Endodermal cell (in vitro differentiated cells): Measurements from ENCODE around the gene PIK3IP1. TPM values are rescaled to one million over a fixed set of nuclear protein-coding genes. Genes with fewer than 3 reads are reported as not detected.
"Not testable (repeated sequence)": the region's sequence is repeated elsewhere in the genome, so short reads cannot be mapped to it uniquely, and the experiment has no call there.

ENCODE experiments used
- DNase-seq: peaks from one replicate; pipeline ENCODE4 v3.0.0-alpha.2; 2017
- H3K27ac ChIP-seq: 2 replicates; pipeline ENCODE4 v1.5.1; 2013; ENCODE audit warnings: mild to moderate bottlenecking, low read depth, low read length, moderate library complexity
- H3K27me3 ChIP-seq: 2 replicates; pipeline ENCODE4 v1.6.1; 2013; ENCODE audit warnings: mild to moderate bottlenecking, low read length, moderate library complexity; ENCODE audit not compliant: insufficient read depth, control insufficient read depth, poor library complexity, severe bottlenecking
- H3K36me3 ChIP-seq: 2 replicates; pipeline ENCODE4 v1.7.0; 2013; ENCODE audit warnings: mild to moderate bottlenecking, low read length, moderate library complexity; ENCODE audit not compliant: control insufficient read depth, insufficient read depth
- H3K4me1 ChIP-seq: one replicate; pipeline ENCODE4 v1.7.0; 2013; ENCODE audit warnings: low read length; ENCODE audit not compliant: control insufficient read depth, insufficient read depth
- H3K4me3 ChIP-seq: 2 replicates; pipeline ENCODE4 v1.5.1; 2013; ENCODE audit warnings: mild to moderate bottlenecking, low read length, moderate library complexity
- H3K9ac ChIP-seq: 2 replicates; pipeline ENCODE4 v1.6.1; 2013; ENCODE audit warnings: mild to moderate bottlenecking, low read length, moderate library complexity; ENCODE audit not compliant: poor library complexity, severe bottlenecking; ENCODE audit errors: extremely low read depth
- H3K9me3 ChIP-seq: 2 replicates; pipeline ENCODE4 v1.6.1; 2013; ENCODE audit warnings: mild to moderate bottlenecking, low read length, moderate library complexity; ENCODE audit not compliant: control insufficient read depth
- H3K27ac Mint-ChIP-seq: 2 replicates; pipeline ENCODE4 v1.8.0; 2020; ENCODE audit warnings: mixed read lengths
- H3K27me3 Mint-ChIP-seq: 2 replicates; pipeline ENCODE4 v1.8.0; 2021; ENCODE audit warnings: mild to moderate bottlenecking, mixed read lengths; ENCODE audit not compliant: insufficient read depth
- H3K36me3 Mint-ChIP-seq: 2 replicates; pipeline ENCODE4 v1.8.0; 2020; ENCODE audit warnings: low read depth, mixed read lengths
- H3K4me1 Mint-ChIP-seq: 2 replicates; pipeline ENCODE4 v1.8.0; 2020; ENCODE audit warnings: mixed read lengths
- H3K4me3 Mint-ChIP-seq: 2 replicates; pipeline ENCODE4 v1.8.0; 2020; ENCODE audit warnings: mild to moderate bottlenecking, moderate library complexity, mixed read lengths
- H3K9me3 Mint-ChIP-seq: 2 replicates; pipeline ENCODE4 v1.8.0; 2020; ENCODE audit warnings: mild to moderate bottlenecking, mixed read lengths
- WGBS, 2 experiments: methylation state at CpG; one replicate each; pipeline versions ENCODE4 v1.1.5 to v1.1.7; 2013; ENCODE audit warnings: missing lambda C conversion rate in 2 of 2, mixed read lengths in 1 of 2; ENCODE audit not compliant: insufficient coverage in 1 of 2, insufficient read length in 1 of 2; 5-methylcytosine and 5-hydroxymethylcytosine counted together
- total RNA-seq, 2 donors: library from RNA; stranded (reverse); fragmentation: NEBNext Ultra II Directional in 1 of 2; extraction: Animal tissue kit (Norgen Biotek cat#: 25700) in 1 of 2; gene quantifications; 2 replicates in 1 of 2; 3 replicates in 1 of 2; pipeline ENCODE4 v1.2.1, GENCODE V29; 2021
- TF ChIP-seq, protein P1 (sequence below): fragments of 200-600 bp; sonication (generic); conservative IDR thresholded peaks from 2 replicates; pipeline ENCODE4 v1.5.0; 2021; ENCODE audit warnings: antibody characterized with exemption, mild to moderate bottlenecking

PIK3IP1 gene
- total RNA-seq, 2 donors from 2014 or later: 2.0 to 3.5 TPM

DNA sequence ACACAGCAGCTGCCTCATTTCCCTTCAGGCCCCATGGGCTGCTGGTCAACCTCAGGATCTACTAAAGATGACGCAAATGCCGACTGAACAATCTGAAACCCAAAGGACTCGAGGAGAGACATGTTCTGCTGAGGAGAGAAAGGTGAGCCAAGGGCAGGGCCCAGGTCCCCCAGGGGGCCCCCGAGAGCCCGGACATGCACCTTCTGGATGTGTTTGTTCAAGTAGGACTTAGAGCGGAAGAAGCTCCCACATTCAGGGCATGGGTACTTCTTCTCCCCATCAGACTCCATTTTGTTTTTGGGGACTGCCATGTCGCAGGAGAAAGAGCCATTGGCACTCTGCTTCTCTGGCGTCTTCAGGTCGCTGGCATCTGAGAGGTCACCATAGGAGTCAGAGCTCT, 34.6 kb upstream of the PIK3IP1 start:
- Histone ChIP-seq H3K9ac (no peak overlapping the region), H3K9me3 (no peaks in the 10 kb centered on the region), H3K36me3 (peaks cover 83% of the 10 kb centered on the region), H3K4me3 (no peak overlapping the region), H3K27me3 (no peaks in the 10 kb centered on the region), H3K27ac (no peak overlapping the region), H3K4me1 (peaks cover 4% of the 10 kb centered on the region)
- Mint-ChIP-seq H3K27ac (no peak overlapping the region), H3K4me1 (peaks cover 9% of the 10 kb centered on the region), H3K4me3 (no peak overlapping the region), H3K9me3 (no peaks in the 10 kb centered on the region), H3K36me3 (peaks cover 67% of the 10 kb centered on the region), H3K27me3 (no peaks in the 10 kb centered on the region)
- DNase-seq: no peak
- TF ChIP-seq, protein P1, sequence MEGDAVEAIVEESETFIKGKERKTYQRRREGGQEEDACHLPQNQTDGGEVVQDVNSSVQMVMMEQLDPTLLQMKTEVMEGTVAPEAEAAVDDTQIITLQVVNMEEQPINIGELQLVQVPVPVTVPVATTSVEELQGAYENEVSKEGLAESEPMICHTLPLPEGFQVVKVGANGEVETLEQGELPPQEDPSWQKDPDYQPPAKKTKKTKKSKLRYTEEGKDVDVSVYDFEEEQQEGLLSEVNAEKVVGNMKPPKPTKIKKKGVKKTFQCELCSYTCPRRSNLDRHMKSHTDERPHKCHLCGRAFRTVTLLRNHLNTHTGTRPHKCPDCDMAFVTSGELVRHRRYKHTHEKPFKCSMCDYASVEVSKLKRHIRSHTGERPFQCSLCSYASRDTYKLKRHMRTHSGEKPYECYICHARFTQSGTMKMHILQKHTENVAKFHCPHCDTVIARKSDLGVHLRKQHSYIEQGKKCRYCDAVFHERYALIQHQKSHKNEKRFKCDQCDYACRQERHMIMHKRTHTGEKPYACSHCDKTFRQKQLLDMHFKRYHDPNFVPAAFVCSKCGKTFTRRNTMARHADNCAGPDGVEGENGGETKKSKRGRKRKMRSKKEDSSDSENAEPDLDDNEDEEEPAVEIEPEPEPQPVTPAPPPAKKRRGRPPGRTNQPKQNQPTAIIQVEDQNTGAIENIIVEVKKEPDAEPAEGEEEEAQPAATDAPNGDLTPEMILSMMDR: no peak
- WGBS, 2 experiments: 91 to 94% methylated on average over 7 to 9 of the region's 9 CpGs

DNA sequence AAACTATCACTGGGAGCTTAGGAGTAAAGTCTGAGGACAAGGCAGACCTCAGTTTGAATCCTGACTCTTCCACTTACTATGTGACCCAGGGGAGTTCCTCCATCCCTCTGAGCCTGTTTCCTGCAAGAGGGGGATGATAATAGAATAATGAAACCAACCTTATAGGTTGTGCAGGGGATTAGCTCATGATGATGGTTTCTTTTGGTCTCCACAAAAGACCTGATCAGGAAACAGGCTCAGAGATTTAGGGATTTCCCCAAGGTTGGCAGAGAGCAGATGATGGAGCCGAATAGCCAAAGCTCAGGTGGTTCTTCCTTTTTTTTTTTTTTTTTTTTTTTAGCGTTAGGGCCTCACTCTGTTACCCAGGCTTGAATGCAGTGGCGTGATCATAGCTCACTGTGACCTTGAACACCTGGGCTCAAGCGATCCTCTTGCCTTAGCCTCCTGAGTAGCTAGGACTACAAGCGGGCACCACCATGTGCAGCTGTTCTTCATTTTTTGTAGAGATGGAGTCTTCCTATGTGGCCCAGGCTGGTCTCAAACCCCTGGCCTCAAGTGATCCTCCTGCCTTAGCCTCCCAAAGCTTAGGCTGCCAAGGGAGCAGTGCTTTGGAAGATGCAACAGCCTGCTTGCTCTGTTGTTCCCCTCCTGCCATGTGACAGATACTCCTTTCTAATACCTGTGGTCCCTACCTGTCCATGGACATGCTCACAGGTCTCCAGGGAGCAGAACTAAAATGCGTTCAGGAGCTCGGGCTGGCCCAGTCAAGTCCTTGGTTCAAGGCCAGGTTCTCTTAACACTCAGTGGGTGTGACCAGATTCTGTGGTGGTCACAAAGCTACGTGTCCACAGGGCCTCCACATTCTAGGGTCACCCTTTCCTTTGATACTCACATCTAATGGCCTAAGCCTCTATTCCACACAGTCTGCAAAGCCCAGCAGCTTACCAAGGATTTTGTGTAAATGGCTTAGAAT, 31.6 kb upstream of the PIK3IP1 start:
- Histone ChIP-seq H3K27ac (no peak overlapping the region), H3K36me3 (peaks cover 55% of the 10 kb centered on the region), H3K4me3 (no peak overlapping the region), H3K4me1 (peaks cover 4% of the 10 kb centered on the region), H3K27me3 (no peaks in the 10 kb centered on the region), H3K9ac (no peak overlapping the region), H3K9me3 (no peaks in the 10 kb centered on the region)
- Mint-ChIP-seq H3K36me3 (peaks cover 40% of the 10 kb centered on the region), H3K27ac (no peak overlapping the region), H3K4me3 (no peak overlapping the region), H3K27me3 (no peaks in the 10 kb centered on the region), H3K9me3 (no peaks in the 10 kb centered on the region), H3K4me1 (peaks cover 9% of the 10 kb centered on the region)
- 96 to 98% methylated on average over 7 to 8 of the region's 8 CpGs for WGBS, 2 experiments
- TF ChIP-seq, protein P1: no peak
- no peak for DNase-seq

DNA sequence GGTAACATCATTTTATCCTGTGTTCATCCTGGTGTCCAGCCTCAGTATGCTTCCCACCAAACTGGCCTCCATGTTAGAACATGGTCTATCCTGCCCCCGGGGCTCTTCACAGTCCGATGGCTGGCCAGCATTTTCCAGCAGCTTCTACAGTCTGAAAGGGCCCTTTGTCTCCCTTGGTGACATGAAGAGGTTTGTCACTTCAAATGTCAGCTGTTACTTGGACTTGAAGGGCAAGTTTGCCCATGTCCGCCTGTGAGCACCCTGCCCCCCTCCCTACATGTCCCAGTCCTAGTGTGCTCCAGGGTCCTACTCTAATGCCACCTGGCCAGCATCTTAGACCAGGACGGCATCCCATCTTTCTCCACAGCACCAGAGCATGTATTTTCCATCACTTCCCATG, 29.1 kb upstream of the PIK3IP1 start:
- WGBS, 2 experiments: 98 to 100% methylated on average over 1 to 4 of the region's 4 CpGs
- TF ChIP-seq, protein P1: no peak
- Histone ChIP-seq H3K4me1 (peaks cover 4% of the 10 kb centered on the region), H3K4me3 (no peak overlapping the region), H3K27me3 (no peaks in the 10 kb centered on the region), H3K27ac (no peak overlapping the region), H3K9ac (no peak overlapping the region), H3K36me3 (peaks cover 31% of the 10 kb centered on the region), H3K9me3 (peaks cover under 1% of the 10 kb centered on the region)
- H3K9me3 Mint-ChIP-seq: peaks cover under 1% of the 10 kb centered on the region
- no peak for DNase-seq
- peaks cover 21% of the 10 kb centered on the region for H3K36me3 Mint-ChIP-seq
- no peak overlapping the region for H3K4me3 Mint-ChIP-seq
- H3K27me3 Mint-ChIP-seq: no peaks in the 10 kb centered on the region
- H3K4me1 Mint-ChIP-seq: peaks cover 9% of the 10 kb centered on the region
- no peak overlapping the region for H3K27ac Mint-ChIP-seq

DNA sequence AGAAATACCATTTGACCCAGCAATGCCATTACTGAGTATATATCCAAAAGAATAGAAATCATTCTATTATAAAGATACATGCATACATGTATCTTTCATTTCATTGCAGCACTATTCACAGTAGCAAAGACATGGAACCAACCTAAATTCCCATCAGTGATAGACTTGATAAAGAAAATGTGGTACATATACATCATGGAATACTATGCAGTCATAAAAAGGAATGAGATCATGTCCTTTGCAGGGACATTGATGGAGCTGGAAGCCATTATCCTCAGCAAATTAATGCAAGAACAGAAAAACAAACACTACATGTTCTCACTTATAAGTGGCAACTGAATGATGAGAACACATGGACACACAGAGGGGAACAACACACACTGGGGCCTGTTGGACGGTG, 21.9 kb upstream of the PIK3IP1 start:
- H3K9me3 Mint-ChIP-seq: peaks cover 22% of the 10 kb centered on the region
- peaks cover 21% of the 10 kb centered on the region for H3K9me3 ChIP-seq
- not testable (repeated sequence) for H3K9ac ChIP-seq, H3K4me1 Mint-ChIP-seq, H3K27me3 Mint-ChIP-seq, H3K27ac Mint-ChIP-seq, H3K4me3 ChIP-seq, H3K36me3 Mint-ChIP-seq, H3K36me3 ChIP-seq, H3K27me3 ChIP-seq, H3K4me3 Mint-ChIP-seq, H3K4me1 ChIP-seq, H3K27ac ChIP-seq, DNase-seq
- WGBS, 2 experiments: 89 to 100% methylated on average over 1 of the region's 1 CpG
